ENCODE data around the gene PRR15L. TPM values are rescaled to one million over a fixed set of nuclear protein-coding genes. Genes with fewer than 3 reads are reported as not detected.
A peak's percentile ranks its signal among the peaks of the same experiment; 100 is the strongest.

PRR15L gene
- total RNA-seq, 2 experiments from 2014 or later, result not detected

DNA sequence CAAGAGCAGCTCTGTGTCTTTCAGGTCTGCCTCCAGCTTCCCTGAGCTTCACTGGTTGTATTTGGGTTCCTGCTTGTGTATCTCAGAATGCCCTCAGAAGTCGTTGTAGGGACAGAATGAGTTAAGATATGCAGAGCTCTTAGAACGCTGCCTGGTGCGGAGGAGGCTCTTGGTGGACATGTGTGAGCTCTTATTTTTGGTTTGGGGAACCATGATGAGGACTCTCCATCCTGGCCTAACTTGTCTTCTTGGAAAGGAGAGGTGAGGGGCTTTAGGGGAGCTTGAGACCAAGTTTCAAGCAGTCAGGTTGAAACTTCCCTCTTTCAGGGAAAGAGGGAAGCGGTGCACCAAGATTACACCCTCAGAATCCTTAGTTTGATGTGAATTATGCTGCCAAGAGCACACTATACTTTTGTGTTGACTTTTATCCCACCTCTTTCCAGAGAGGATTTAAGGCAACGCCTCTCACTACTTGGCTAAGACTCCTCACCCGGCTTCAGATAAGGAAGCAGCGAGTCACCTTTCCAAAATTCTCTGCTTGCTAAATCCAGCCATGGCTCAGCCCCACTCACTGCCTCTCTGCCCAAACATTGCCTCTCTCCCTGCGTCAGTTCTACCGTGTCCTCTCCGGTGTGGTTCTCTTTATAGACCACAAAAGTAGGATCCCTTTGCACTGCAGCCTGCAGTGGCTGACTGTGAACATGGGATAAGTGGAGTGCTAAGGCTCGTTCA, 26.0 kb upstream of the PRR15L start:
- Mint-ChIP-seq H3K4me3 (no peak overlapping the region), H3K9me3 (no peaks in the 10 kb centered on the region), H3K27me3 (no peaks in the 10 kb centered on the region), H3K4me1 (peaks cover 24% of the 10 kb centered on the region), H3K27ac (no peak overlapping the region), H3K36me3 (ENCODE audit: low read depth) (peaks cover 51% of the 10 kb centered on the region)
- CTCF ChIA-PET, result interaction anchor here (0.6 to 1.8 kb wide), 4 partner anchors 13 to 33 kb away, joined by 3 to 9 read pairs (median 4); partner anchors contain the start of gene CDK5RAP3
- POLR2A ChIA-PET, result interaction anchor here (1.3 to 1.7 kb wide), 2 partner anchors 28 to 65 kb away, joined by 3 to 4 read pairs; partner anchors contain the start of gene NFE2L1
- DNase-seq, result no peak

DNA sequence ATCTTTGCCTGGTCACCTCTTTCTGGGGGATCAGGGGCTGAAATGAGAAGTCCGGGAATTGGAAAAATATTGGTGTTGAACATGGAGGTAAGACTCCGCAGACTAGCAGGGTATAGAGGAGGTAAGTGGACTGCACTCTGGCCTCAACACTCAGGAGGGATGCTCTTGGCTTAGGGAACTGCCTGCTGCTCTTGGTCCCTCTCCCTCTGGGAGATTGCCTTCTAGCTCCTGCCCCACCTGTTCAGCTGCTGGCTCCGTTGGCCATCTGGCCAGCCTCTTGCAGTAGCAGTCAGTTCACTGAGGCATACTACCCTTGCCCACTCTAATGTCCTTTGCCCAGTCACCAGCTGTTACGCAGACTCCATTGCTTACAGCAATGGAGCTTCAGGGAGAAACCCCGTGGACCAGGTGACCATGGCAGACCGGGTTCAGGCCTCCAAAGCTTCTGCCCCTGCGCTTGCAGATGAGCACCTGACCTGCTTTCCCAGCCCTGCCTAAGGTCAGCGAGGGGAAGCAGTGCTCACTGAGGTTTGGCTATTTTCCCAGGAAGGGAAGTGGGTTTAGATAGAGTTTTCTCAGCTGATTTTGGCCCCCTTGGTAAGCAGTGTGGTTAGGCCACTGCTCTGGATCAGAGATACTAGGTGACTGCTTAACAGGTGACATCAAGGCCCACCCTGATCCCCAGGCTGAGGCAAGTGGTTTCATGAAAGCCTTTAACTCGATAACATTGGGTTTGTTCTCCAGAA, 25.1 kb upstream of the PRR15L start:
- Mint-ChIP-seq H3K27ac (no peak overlapping the region), H3K9me3 (no peaks in the 10 kb centered on the region), H3K4me1 (peaks cover 19% of the 10 kb centered on the region), H3K36me3 (ENCODE audit: low read depth) (peaks cover 56% of the 10 kb centered on the region), H3K27me3 (no peaks in the 10 kb centered on the region), H3K4me3 (no peak overlapping the region)
- no peak for DNase-seq
- ChIA-PET CTCF (interaction anchor here (1.1 to 5.3 kb wide), 4 partner anchors 12 to 34 kb away, joined by 3 to 33 read pairs (median 8); partner anchors contain the start of gene CDK5RAP3), POLR2A (interaction anchor here (1.3 to 3.5 kb wide), 3 partner anchors 11 to 65 kb away, joined by 3 to 18 read pairs (median 4); partner anchors contain the start of genes CDK5RAP3 and NFE2L1)

DNA sequence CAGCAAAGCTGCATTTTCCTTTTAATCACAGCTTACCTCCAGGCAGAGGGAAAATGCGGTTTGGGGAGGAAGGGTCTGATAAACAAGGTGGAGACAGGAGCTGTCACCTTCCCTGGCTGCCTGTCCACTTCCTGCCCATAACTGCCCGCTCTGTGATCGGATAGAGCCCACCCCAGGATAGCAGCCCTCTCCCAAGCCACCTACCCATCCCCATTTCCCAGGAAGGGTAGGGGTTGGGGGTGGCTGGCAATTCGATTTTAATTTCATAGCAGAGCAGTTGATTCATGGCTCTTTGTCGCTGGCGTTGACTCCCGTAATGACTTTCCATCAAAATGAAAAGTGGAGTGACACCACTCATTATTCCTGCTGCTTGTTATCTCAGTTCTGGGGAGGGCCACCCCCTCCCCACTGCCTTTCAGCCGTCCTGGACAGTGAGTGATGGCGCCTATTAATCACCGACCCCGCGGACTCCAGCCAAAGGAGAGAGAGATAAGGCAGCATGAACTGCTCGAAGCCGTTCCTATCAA, 24.5 kb upstream of the PRR15L start:
- ChIA-PET CTCF (interaction anchor here (0.6 to 7.1 kb wide), 6 partner anchors 11 to 139 kb away, joined by 4 to 185 read pairs (median 6); partner anchors contain the start of gene CDK5RAP3), POLR2A (interaction anchor here (0.7 to 3.5 kb wide), 2 partner anchors 11 to 17 kb away, joined by 3 to 18 read pairs; partner anchors contain the start of gene CDK5RAP3)
- peaks cover 18% of the 10 kb centered on the region for H3K4me1 Mint-ChIP-seq
- H3K9me3 Mint-ChIP-seq, result no peaks in the 10 kb centered on the region
- H3K27me3 Mint-ChIP-seq, result no peaks in the 10 kb centered on the region
- no peak overlapping the region for H3K27ac Mint-ChIP-seq
- no peak overlapping the region for H3K4me3 Mint-ChIP-seq
- peaks cover 61% of the 10 kb centered on the region for H3K36me3 Mint-ChIP-seq (ENCODE audit: low read depth)
- no peak for DNase-seq

DNA sequence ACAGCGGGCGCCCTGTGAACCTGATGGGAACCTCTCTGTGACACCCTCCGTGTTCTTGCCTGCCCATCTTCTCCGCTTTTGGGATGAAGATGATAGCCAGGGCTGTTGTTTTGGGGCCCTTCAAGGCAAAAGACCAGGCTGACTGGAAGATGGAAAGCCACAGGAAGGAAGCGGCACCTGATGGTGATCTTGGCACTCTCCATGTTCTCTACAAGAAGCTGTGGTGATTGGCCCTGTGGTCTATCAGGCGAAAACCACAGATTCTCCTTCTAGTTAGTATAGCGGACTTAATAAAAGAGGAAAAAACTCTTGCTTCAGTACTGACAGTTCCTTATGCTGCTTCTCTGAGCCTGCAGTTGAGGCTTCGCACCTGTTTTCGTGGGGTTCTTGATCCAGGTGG, 23.8 kb upstream of the PRR15L start:
- H3K4me3 Mint-ChIP-seq, result no peak overlapping the region
- no peaks in the 10 kb centered on the region for H3K27me3 Mint-ChIP-seq
- CTCF ChIA-PET, result interaction anchor here (0.6 to 7.1 kb wide), 8 partner anchors 11 to 139 kb away, joined by 3 to 185 read pairs (median 4); partner anchors contain the start of gene CDK5RAP3
- peaks cover 18% of the 10 kb centered on the region for H3K4me1 Mint-ChIP-seq
- peak; percentile 19 for DNase-seq
- H3K36me3 Mint-ChIP-seq (ENCODE audit: low read depth), result peaks cover 66% of the 10 kb centered on the region
- POLR2A ChIA-PET, result interaction anchor here (0.7 to 3.5 kb wide), 2 partner anchors 10 to 18 kb away, joined by 3 to 18 read pairs; partner anchors contain the start of gene CDK5RAP3
- no peaks in the 10 kb centered on the region for H3K9me3 Mint-ChIP-seq
- H3K27ac Mint-ChIP-seq, result no peak overlapping the region

DNA sequence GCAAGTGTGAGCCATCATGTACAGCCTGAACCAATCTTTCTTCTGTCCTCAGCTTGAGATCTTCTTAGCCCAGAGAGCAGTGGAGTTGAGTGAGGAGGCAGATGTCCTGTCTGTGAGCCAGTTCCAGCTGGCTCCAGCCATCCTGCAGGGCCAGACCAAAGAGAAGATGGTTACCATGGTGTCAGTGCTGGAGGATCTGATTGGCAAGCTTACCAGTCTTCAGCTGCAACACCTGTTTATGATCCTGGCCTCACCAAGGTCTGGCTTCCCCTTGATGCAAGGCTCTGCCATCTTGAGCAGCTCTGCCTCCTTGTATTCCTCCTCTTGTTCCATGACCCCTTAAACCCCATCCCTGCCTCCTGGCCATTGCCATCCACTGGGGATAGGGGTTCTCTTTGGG, 22.9 kb upstream of the PRR15L start:
- no peak for DNase-seq
- Mint-ChIP-seq H3K9me3 (no peaks in the 10 kb centered on the region), H3K4me1 (peaks cover 18% of the 10 kb centered on the region), H3K27ac (no peak overlapping the region), H3K27me3 (no peaks in the 10 kb centered on the region), H3K4me3 (no peak overlapping the region), H3K36me3 (ENCODE audit: low read depth) (peaks cover 70% of the 10 kb centered on the region)
- ChIA-PET CTCF (interaction anchor here (0.6 to 7.1 kb wide), 7 partner anchors 10 to 694 kb away, joined by 3 to 185 read pairs (median 4); partner anchors contain the start of gene CDK5RAP3), POLR2A (interaction anchor here (3.5 kb wide), 1 partner anchor 9 kb away, joined by 18 read pairs; the partner anchor contains the start of gene CDK5RAP3)

DNA sequence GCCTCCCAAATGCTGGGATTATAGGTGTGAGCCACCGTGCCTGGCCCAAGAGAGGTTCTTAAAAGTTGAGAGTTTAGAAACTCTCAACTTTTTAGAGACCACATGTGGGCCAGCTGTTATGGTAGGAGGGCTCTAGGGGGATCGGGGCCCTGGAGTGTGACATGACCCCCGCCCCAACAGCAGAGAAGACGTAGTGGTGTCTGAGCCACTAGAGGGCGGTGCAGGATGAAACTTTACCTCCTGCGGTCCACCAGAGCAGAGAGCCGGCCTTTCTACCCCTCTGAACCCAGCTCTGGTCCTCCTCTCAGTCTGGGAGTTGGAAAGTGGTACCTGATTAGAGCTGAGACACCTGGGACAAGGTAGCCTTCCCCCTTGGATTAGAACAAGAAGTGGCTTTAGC, 20.6 kb upstream of the PRR15L start:
- Mint-ChIP-seq H3K36me3 (ENCODE audit: low read depth) (peaks cover 68% of the 10 kb centered on the region), H3K4me3 (no peak overlapping the region), H3K9me3 (no peaks in the 10 kb centered on the region), H3K27ac (no peak overlapping the region), H3K4me1 (peaks cover 18% of the 10 kb centered on the region), H3K27me3 (no peaks in the 10 kb centered on the region)
- peak; percentile 61 for DNase-seq
- CTCF ChIA-PET, result interaction anchor here (0.6 to 7.1 kb wide), 17 partner anchors 8 to 284 kb away, joined by 3 to 185 read pairs (median 4); partner anchors contain the start of gene CDK5RAP3
- POLR2A ChIA-PET, result interaction anchor here (1.3 to 1.7 kb wide), 2 partner anchors 39 to 83 kb away, joined by 5 read pairs; no protein-coding TSS in a partner anchor

DNA sequence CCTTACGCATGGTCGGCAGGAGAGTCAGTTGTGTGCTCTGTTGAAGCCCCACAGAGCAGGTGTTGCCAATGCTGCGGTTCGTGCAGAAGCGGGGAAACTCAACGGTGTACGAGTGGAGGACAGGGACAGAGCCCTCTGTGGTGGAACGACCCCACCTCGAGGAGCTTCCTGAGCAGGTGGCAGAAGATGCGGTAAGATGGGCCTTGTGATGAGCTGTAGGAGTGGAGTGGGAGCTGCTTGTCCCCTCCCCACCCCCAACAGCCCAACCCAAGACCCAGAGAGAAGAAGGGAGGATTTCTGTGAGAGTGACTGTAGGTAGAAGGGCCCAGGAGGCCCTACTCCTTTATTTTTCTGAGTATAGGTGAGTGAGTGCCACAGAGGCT, 18.1 kb upstream of the PRR15L start:
- Mint-ChIP-seq H3K27ac (peak overlapping the region; percentile 6), H3K27me3 (no peaks in the 10 kb centered on the region), H3K4me1 (peaks cover 20% of the 10 kb centered on the region), H3K4me3 (no peak overlapping the region), H3K36me3 (ENCODE audit: low read depth) (peaks cover 51% of the 10 kb centered on the region), H3K9me3 (no peaks in the 10 kb centered on the region)
- DNase-seq, result no peak
- POLR2A ChIA-PET, result no interaction called here
- CTCF ChIA-PET, result interaction anchor here (1.0 to 7.1 kb wide), 4 partner anchors 9 to 40 kb away, joined by 3 to 185 read pairs (median 6); no protein-coding TSS in a partner anchor

DNA sequence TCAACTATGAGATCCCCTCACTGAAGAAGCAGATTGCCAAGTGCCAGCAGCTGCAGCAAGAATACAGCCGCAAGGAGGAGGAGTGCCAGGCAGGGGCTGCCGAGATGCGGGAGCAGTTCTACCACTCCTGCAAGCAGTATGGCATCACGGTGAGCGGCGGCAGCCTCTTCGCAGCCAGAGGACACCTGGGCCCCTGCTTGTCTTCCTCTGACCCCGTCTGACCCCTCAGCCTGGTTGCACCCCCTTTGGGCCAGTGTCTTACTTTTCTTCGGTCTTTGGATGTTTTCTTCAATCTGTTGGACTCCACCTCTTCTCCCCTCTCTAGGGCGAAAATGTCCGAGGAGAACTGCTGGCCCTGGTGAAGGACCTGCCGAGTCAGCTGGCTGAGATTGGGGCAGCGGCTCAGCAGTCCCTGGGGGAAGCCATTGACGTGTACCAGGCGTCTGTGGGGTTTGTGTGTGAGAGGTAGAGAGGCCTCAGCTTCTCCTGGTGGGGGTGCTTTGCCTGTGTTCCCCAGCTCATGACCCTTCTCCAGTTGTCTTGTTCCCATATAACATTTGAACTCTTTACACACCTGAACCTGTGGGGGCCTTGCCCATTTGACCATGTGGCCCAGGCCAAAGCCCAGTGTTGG, 17.6 kb upstream of the PRR15L start:
- peaks cover 46% of the 10 kb centered on the region for H3K36me3 Mint-ChIP-seq (ENCODE audit: low read depth)
- no peak for DNase-seq
- ChIA-PET CTCF (interaction anchor here (1.5 to 7.1 kb wide), 2 partner anchors 28 to 41 kb away, joined by 4 to 185 read pairs; no protein-coding TSS in a partner anchor), POLR2A (no interaction called here)
- H3K27ac Mint-ChIP-seq, result no peak overlapping the region
- peaks cover 20% of the 10 kb centered on the region for H3K4me1 Mint-ChIP-seq
- H3K9me3 Mint-ChIP-seq, result no peaks in the 10 kb centered on the region
- no peaks in the 10 kb centered on the region for H3K27me3 Mint-ChIP-seq
- H3K4me3 Mint-ChIP-seq, result no peak overlapping the region

DNA sequence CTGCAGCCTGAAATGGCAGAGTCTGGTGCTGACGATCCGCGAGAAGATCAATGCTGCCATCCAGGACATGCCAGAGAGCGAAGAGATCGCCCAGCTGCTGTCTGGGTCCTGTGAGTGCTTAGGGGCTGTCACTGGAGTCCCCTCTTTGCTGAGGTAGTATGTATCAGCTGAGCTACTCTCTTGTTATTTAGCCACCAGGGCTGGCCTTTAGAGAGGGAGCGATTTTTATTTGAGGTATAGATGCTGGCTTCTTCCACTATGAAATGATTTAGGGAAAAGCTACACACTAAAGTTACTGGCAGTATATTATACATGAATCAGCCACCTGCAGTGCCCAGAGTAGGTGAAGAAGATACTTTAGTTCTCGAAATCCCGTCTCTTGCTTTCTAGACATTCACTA, 15.9 kb upstream of the PRR15L start:
- ChIA-PET CTCF (interaction anchor here (1.0 to 7.9 kb wide), 3 partner anchors 27 to 52 kb away, joined by 3 to 229 read pairs (median 3); partner anchors contain the start of gene PNPO), POLR2A (interaction anchor here (5.5 kb wide), 1 partner anchor 39 kb away, joined by 22 read pairs; no protein-coding TSS in a partner anchor)
- Mint-ChIP-seq H3K4me1 (peaks cover 28% of the 10 kb centered on the region), H3K36me3 (ENCODE audit: low read depth) (peaks cover 31% of the 10 kb centered on the region), H3K27me3 (no peaks in the 10 kb centered on the region), H3K9me3 (no peaks in the 10 kb centered on the region), H3K4me3 (no peak overlapping the region), H3K27ac (no peak overlapping the region)
- no peak for DNase-seq

DNA sequence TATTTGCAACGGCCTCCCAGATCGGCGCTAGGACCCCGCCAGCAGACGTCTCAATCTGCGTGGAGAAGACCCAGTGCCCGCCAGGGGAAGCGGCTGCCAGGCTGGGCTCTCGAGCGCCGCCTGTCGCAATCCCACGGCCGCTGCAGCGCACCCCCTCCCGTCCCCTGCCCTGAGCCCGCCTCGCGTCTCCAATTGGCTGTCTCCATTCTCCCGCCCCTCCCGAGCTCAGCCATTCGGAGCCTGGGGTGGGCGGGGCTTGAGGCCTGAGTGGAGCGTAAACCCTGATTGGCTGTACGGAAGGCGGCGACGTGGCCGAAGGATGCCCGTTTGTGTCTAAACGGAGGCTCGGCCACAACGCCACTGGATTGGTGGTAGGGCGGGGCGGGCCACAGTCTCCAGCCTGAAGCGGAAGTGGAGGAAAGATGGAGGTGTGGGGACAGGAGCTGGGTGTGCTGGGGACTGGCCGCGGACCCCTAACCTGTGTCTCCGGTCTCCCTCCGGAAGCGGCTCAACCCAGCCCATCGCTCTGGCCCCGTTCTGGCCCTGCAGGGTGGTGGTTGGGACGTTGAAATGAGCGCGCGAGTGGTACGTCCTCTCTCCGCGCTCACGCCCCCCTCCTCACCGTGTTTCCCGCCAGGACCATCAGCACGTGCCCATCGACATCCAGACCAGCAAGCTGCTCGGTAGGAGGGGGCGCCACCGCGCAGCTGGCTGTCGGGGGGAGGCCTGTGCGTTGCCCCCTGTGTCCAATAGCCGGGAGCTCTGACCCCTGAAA, 13.2 kb upstream of the PRR15L start, which contains the start of gene CDK5RAP3:
CDK5RAP3 (plus strand) TSS at position 389 of the 775 bp plus-strand sequence; CDS start at position 423, 34 bp downstream.
- H3K27ac Mint-ChIP-seq, result peak within 1 kb of the TSS; percentile 64

More for the DNA sequence above, 13.2 kb upstream of the PRR15L start, which contains the start of gene CDK5RAP3:
- peaks cover 16% of the 10 kb centered on the region for H3K36me3 Mint-ChIP-seq (ENCODE audit: low read depth)
- peak; percentile 100 for DNase-seq
- POLR2A ChIA-PET, result interaction anchor here (0.7 to 5.5 kb wide), 23 partner anchors 10 to 140 kb away, joined by 3 to 26 read pairs (median 6); partner anchors contain the start of genes LRRC46, MRPL10, NFE2L1 and PNPO
- H3K4me1 Mint-ChIP-seq, result peaks cover 28% of the 10 kb centered on the region
- H3K27me3 Mint-ChIP-seq, result no peaks in the 10 kb centered on the region
- CTCF ChIA-PET, result interaction anchor here (0.5 to 7.9 kb wide), 51 partner anchors 9 to 866 kb away, joined by 3 to 229 read pairs (median 4); partner anchors contain the start of genes HOXB9, LRRC46, MRPL10 and NFE2L1
- H3K4me3 Mint-ChIP-seq, result peak within 1 kb of the TSS; percentile 91
- no peaks in the 10 kb centered on the region for H3K9me3 Mint-ChIP-seq
